Large intestine (tissue), 3 donors: ENCODE data around the gene LTBP4. TPM values are rescaled to one million over a fixed set of nuclear protein-coding genes. Genes with fewer than 3 reads are reported as not detected.
A peak's percentile ranks its signal among the peaks of the same experiment; 100 is the strongest.

ENCODE experiments used
- DNase-seq, 2 donors: peaks; one replicate each; pipeline versions ENCODE4 v3.0.0 to v3.0.0-alpha.2; 2013
- H3K27ac ChIP-seq: one replicate; pipeline ENCODE4 v1.5.1; 2013; ENCODE audit warnings: low read length
- H3K27me3 ChIP-seq: 2 replicates; pipeline ENCODE4 v1.6.1; 2013; ENCODE audit warnings: low read length; ENCODE audit not compliant: control insufficient read depth, insufficient read depth
- H3K36me3 ChIP-seq: 2 replicates; pipeline ENCODE4 v1.6.1; 2013; ENCODE audit warnings: low read length; ENCODE audit not compliant: control insufficient read depth, insufficient read depth
- H3K4me1 ChIP-seq: one replicate; pipeline ENCODE4 v1.6.1; 2013; ENCODE audit warnings: low read length; ENCODE audit not compliant: control insufficient read depth, insufficient read depth
- H3K4me3 ChIP-seq: one replicate; pipeline ENCODE4 v1.5.1; 2013; ENCODE audit warnings: low read length
- H3K9me3 ChIP-seq: one replicate; pipeline ENCODE4 v1.6.1; 2013; ENCODE audit warnings: mild to moderate bottlenecking, low read depth, low read length, moderate library complexity; ENCODE audit not compliant: control insufficient read depth
- WGBS: methylation state at CpG from one replicate; pipeline ENCODE4 v1.1.5; 2013; ENCODE audit warnings: low lambda C conversion rate; ENCODE audit not compliant: insufficient coverage; 5-methylcytosine and 5-hydroxymethylcytosine counted together
- polyA plus RNA-seq: library from polyadenylated mRNA; unstranded; fragments of 120-200 nt; gene quantifications from one replicate; pipeline ENCODE4 v1.2.1, GENCODE V29; 2013

Gene LTBP4
- polyA plus RNA-seq, 1 donor: 223 TPM

- H3K9me3 ChIP-seq: peaks cover 8% of the 10 kb centered on the region
- no peak overlapping the region for H3K4me3 ChIP-seq
- DNase-seq: no peak
- WGBS: no CpG with 5 or more reads among the region's 53 CpGs
- H3K27ac ChIP-seq: no peak overlapping the region
- H3K36me3 ChIP-seq: no peaks in the 10 kb centered on the region
- H3K4me1 ChIP-seq: peaks cover 7% of the 10 kb centered on the region
- H3K27me3 ChIP-seq: peaks cover 50% of the 10 kb centered on the region
These were observed 4.4 kb upstream of the LTBP4 start for GRCh38 chr19:40596608-40597328.

- DNase-seq: no peak
- WGBS: 7% methylated on average over 3 of the region's 18 CpGs
- H3K27ac ChIP-seq: no peak overlapping the region
- H3K4me1 ChIP-seq: peaks cover 12% of the 10 kb centered on the region
- H3K27me3 ChIP-seq: peaks cover 50% of the 10 kb centered on the region
- peak overlapping the region; percentile 13 for H3K4me3 ChIP-seq
- peaks cover 8% of the 10 kb centered on the region for H3K9me3 ChIP-seq
- no peaks in the 10 kb centered on the region for H3K36me3 ChIP-seq
These were observed 3.8 kb upstream of the LTBP4 start for GRCh38 chr19:40597329-40597838.

- peak; percentile 77 to 85 for DNase-seq
- Histone ChIP-seq H3K36me3 (no peaks in the 10 kb centered on the region), H3K4me1 (peaks cover 21% of the 10 kb centered on the region), H3K9me3 (peaks cover 8% of the 10 kb centered on the region), H3K4me3 (peak overlapping the region; percentile 40), H3K27me3 (peaks cover 50% of the 10 kb centered on the region), H3K27ac (peak overlapping the region; percentile 58)
- no CpG with 5 or more reads among the region's 46 CpGs for WGBS
These were observed 2.9 kb upstream of the LTBP4 start for GRCh38 chr19:40598121-40598917.

GRCh38 chr19:40598918-40599307, 2.3 kb upstream of the LTBP4 start:
- H3K4me3 ChIP-seq: no peak overlapping the region
- no peak overlapping the region for H3K27ac ChIP-seq
- peaks cover 50% of the 10 kb centered on the region for H3K27me3 ChIP-seq
- DNase-seq: no peak
- H3K36me3 ChIP-seq: no peaks in the 10 kb centered on the region
- H3K4me1 ChIP-seq: peaks cover 23% of the 10 kb centered on the region
- H3K9me3 ChIP-seq: peaks cover 8% of the 10 kb centered on the region
- 17% methylated on average over 3 of the region's 15 CpGs for WGBS

GRCh38 chr19:40599331-40599901, 1.8 kb upstream of the LTBP4 start:
- Histone ChIP-seq H3K4me3 (peak overlapping the region; percentile 19), H3K4me1 (peaks cover 28% of the 10 kb centered on the region)
- DNase-seq: peak in 1 of 2 donors; percentile 32

GRCh38 chr19:40599902-40600569, 1.1 kb upstream of the LTBP4 start:
- Histone ChIP-seq H3K9me3 (peaks cover 8% of the 10 kb centered on the region), H3K27ac (no peak overlapping the region), H3K36me3 (no peaks in the 10 kb centered on the region), H3K4me3 (peak overlapping the region; percentile 19), H3K4me1 (peaks cover 34% of the 10 kb centered on the region), H3K27me3 (peaks cover 50% of the 10 kb centered on the region)
- no CpG with 5 or more reads among the region's 43 CpGs for WGBS
- DNase-seq: peak in 1 of 2 donors; percentile 20

More at GRCh38 chr19:40599331-40599901, 1.8 kb upstream of the LTBP4 start:
- no peaks in the 10 kb centered on the region for H3K36me3 ChIP-seq
- 4% methylated on average over 4 of the region's 9 CpGs for WGBS
- H3K9me3 ChIP-seq: peaks cover 8% of the 10 kb centered on the region
- peaks cover 50% of the 10 kb centered on the region for H3K27me3 ChIP-seq
- no peak overlapping the region for H3K27ac ChIP-seq

- Histone ChIP-seq H3K36me3 (no peaks in the 10 kb centered on the region), H3K4me3 (peak overlapping the region; percentile 16), H3K27ac (no peak overlapping the region), H3K4me1 (peaks cover 36% of the 10 kb centered on the region), H3K27me3 (peaks cover 45% of the 10 kb centered on the region), H3K9me3 (peaks cover 8% of the 10 kb centered on the region)
- DNase-seq: peak in 1 of 2 donors; percentile 45
- no CpG with 5 or more reads among the region's 13 CpGs for WGBS
These were observed 517 bp upstream of the LTBP4 start for GRCh38 chr19:40600570-40601133.

- H3K36me3 ChIP-seq: no peaks in the 10 kb centered on the region
- peak overlapping the region; percentile 52 for H3K4me3 ChIP-seq
- peaks cover 58% of the 10 kb centered on the region for H3K4me1 ChIP-seq
- H3K27me3 ChIP-seq: peaks cover 27% of the 10 kb centered on the region
- DNase-seq: no peak
- no CpG with 5 or more reads among the region's 2 CpGs for WGBS
- peaks cover 10% of the 10 kb centered on the region for H3K9me3 ChIP-seq
- H3K27ac ChIP-seq: peak overlapping the region; percentile 94
These were observed 1.9 kb downstream of the LTBP4 start for GRCh38 chr19:40603071-40603388.

GRCh38 chr19:40603389-40604170, 2.4 kb downstream of the LTBP4 start:
- Histone ChIP-seq H3K27me3 (peaks cover 23% of the 10 kb centered on the region), H3K4me3 (peak overlapping the region; percentile 52), H3K36me3 (no peaks in the 10 kb centered on the region), H3K9me3 (peaks cover 10% of the 10 kb centered on the region), H3K27ac (peak overlapping the region; percentile 94), H3K4me1 (peaks cover 62% of the 10 kb centered on the region)
- WGBS: no CpG with 5 or more reads among the region's 43 CpGs
- DNase-seq: peak; percentile 100
